ENCODE measurements around the gene DAO.
"Not testable (repeated sequence)": the region's sequence is repeated elsewhere in the genome, so short reads cannot be mapped to it uniquely, and the experiment has no call there.

The DAO gene

DNA sequence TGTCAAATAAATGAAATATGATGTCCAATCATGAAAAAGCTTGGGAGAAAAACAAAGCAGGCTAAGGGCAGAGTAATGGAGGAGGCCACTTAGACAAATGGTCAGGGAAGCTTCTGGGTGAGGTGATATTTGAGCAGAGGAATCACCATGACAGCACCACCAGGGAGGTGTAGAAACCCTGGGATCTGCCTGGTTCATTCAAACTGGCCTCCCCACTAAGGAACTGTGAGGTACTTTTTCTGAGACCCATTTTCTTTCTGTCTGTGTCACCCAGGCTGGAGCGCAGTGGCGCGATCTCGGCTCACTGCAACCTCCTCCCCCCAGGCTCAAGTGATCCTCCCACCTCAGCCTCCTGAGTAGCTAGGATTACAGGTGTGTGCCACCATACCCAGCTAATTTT lies 14.7 kb upstream of the DAO start (continued):
- TF ChIP-seq, protein P1, sequence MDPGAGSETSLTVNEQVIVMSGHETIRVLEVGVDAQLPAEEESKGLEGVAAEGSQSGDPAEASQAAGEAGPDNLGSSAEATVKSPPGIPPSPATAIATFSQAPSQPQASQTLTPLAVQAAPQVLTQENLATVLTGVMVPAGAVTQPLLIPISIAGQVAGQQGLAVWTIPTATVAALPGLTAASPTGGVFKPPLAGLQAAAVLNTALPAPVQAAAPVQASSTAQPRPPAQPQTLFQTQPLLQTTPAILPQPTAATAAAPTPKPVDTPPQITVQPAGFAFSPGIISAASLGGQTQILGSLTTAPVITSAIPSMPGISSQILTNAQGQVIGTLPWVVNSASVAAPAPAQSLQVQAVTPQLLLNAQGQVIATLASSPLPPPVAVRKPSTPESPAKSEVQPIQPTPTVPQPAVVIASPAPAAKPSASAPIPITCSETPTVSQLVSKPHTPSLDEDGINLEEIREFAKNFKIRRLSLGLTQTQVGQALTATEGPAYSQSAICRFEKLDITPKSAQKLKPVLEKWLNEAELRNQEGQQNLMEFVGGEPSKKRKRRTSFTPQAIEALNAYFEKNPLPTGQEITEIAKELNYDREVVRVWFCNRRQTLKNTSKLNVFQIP (CRISPR knock-in tag; IDR thresholded peaks at IDR 0.05; ENCODE audit: borderline replicate concordance, low read depth) = no peak
- no peak for TF ChIP-seq TOX (CRISPR knock-in tag; IDR thresholded peaks at IDR 0.05; ENCODE audit: borderline replicate concordance)
- TF ChIP-seq ZNF565 (CRISPR knock-in tag; conservative IDR thresholded peaks at IDR 0.05; ENCODE audit: low read depth) = no peak

DNA sequence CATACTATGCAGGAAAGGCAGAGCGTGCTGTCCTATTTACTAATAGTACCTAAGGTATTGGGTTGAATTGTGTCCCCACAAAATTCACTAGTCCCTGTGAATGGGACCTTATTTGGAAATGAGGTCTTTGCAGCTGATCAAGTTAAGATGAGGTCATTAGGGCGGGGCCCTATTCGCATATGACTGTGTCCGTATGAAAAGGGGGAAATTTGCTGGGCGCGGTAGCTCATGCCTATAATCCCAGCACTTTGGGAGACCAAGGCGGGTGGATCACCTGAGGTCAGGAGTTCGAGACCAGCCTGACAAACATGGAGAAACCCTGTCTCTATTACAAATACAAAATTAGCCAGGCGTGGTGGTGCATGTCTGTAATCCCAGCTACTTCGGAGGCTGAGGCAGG lies 13.8 kb upstream of the DAO start:
- not testable (repeated sequence) for ATAC-seq

DNA sequence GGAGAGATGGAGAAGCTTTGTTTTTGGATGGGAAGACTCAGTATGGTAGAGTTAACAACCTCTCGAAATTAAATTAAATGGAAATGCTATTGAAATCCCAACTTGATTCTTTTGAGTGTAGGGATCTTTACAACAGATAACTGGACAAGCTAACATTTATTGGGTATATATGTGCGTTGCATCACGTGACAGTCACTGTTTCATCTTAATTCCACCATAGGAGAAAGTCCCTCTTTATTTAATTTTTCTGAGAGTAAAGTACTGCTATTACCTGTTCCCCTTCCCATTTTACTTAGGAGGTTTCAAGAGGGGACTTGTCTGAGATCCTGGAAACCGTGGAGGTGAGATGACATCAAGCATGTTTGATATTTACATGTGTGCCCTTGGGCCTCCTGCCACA lies 11.1 kb upstream of the DAO start:
- TF ChIP-seq RARB (CRISPR knock-in tag; IDR thresholded peaks at IDR 0.05) = no peak
- no peak for TF ChIP-seq ZC3H10 (CRISPR knock-in tag; IDR thresholded peaks at IDR 0.05)
- no peak for TF ChIP-seq PPARA (CRISPR knock-in tag; IDR thresholded peaks at IDR 0.05; ENCODE audit: borderline replicate concordance)
- TF ChIP-seq ZFP3 (CRISPR knock-in tag; IDR thresholded peaks at IDR 0.05) = no peak
- TF ChIP-seq ZFP30 (CRISPR knock-in tag; IDR thresholded peaks at IDR 0.05) = no peak
- TF ChIP-seq TCF4 (CRISPR knock-in tag; IDR thresholded peaks at IDR 0.05; ENCODE audit: borderline replicate concordance) = no peak
- no peak for TF ChIP-seq ZNF565 (CRISPR knock-in tag; conservative IDR thresholded peaks at IDR 0.05; ENCODE audit: low read depth)
- TF ChIP-seq TOX (CRISPR knock-in tag; IDR thresholded peaks at IDR 0.05; ENCODE audit: borderline replicate concordance) = no peak
- TF ChIP-seq ESRRG (CRISPR knock-in tag; IDR thresholded peaks at IDR 0.05) = no peak
- no peak for TF ChIP-seq SNAI2 (CRISPR knock-in tag; IDR thresholded peaks at IDR 0.05)
- TF ChIP-seq OSR1 (CRISPR knock-in tag; IDR thresholded peaks at IDR 0.05) = no peak
- TF ChIP-seq, protein P1 (CRISPR knock-in tag; IDR thresholded peaks at IDR 0.05; ENCODE audit: borderline replicate concordance, low read depth) = no peak
- no peak for TF ChIP-seq ZNF8 (CRISPR knock-in tag; IDR thresholded peaks at IDR 0.05)
- TF ChIP-seq BACH2 (CRISPR knock-in tag; IDR thresholded peaks at IDR 0.05; ENCODE audit: borderline replicate concordance) = no peak
- no peak for TF ChIP-seq CSDC2 (CRISPR knock-in tag; IDR thresholded peaks at IDR 0.05)
- TF ChIP-seq, protein P2, sequence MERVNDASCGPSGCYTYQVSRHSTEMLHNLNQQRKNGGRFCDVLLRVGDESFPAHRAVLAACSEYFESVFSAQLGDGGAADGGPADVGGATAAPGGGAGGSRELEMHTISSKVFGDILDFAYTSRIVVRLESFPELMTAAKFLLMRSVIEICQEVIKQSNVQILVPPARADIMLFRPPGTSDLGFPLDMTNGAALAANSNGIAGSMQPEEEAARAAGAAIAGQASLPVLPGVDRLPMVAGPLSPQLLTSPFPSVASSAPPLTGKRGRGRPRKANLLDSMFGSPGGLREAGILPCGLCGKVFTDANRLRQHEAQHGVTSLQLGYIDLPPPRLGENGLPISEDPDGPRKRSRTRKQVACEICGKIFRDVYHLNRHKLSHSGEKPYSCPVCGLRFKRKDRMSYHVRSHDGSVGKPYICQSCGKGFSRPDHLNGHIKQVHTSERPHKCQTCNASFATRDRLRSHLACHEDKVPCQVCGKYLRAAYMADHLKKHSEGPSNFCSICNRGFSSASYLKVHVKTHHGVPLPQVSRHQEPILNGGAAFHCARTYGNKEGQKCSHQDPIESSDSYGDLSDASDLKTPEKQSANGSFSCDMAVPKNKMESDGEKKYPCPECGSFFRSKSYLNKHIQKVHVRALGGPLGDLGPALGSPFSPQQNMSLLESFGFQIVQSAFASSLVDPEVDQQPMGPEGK (CRISPR knock-in tag; IDR thresholded peaks at IDR 0.05; ENCODE audit: borderline replicate concordance) = no peak
- TF ChIP-seq ZNF70 (CRISPR knock-in tag; IDR thresholded peaks at IDR 0.05) = no peak
- TF ChIP-seq ISL1 (CRISPR knock-in tag; IDR thresholded peaks at IDR 0.05) = no peak
- TF ChIP-seq GLIS3 (CRISPR knock-in tag; IDR thresholded peaks at IDR 0.05) = no peak
- no peak for ATAC-seq

DNA sequence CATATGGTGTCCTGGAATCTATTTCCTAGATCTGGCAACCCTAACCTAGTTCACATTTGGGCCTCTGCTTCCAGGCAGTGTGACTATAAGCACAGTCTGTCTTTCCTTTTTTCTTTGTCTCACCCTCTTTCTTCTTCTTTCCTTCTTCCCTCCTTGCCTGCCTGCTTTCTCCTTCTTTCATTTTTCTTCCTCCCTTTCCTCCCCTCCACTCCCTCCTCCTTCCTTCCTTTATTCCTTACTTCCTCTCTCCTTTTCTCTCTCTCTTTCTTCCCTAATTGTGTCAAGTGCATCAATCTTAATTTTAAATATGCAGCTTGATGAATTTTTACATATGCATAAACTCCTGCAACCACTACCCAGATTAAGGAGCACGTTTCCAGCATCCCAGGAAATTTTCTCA lies 4.6 kb upstream of the DAO start:
- TF ChIP-seq ZNF70 (CRISPR knock-in tag; IDR thresholded peaks at IDR 0.05) (no peak), PPARA (CRISPR knock-in tag; IDR thresholded peaks at IDR 0.05; ENCODE audit: borderline replicate concordance) (no peak), CSDC2 (CRISPR knock-in tag; IDR thresholded peaks at IDR 0.05) (no peak), TOX (CRISPR knock-in tag; IDR thresholded peaks at IDR 0.05; ENCODE audit: borderline replicate concordance) (no peak), ZNF565 (CRISPR knock-in tag; conservative IDR thresholded peaks at IDR 0.05; ENCODE audit: low read depth) (no peak), TCF4 (CRISPR knock-in tag; IDR thresholded peaks at IDR 0.05; ENCODE audit: borderline replicate concordance) (no peak), ARNTL (CRISPR knock-in tag; IDR thresholded peaks at IDR 0.05; ENCODE audit: borderline replicate concordance, low read depth) (no peak)
- TF ChIP-seq, protein P3, sequence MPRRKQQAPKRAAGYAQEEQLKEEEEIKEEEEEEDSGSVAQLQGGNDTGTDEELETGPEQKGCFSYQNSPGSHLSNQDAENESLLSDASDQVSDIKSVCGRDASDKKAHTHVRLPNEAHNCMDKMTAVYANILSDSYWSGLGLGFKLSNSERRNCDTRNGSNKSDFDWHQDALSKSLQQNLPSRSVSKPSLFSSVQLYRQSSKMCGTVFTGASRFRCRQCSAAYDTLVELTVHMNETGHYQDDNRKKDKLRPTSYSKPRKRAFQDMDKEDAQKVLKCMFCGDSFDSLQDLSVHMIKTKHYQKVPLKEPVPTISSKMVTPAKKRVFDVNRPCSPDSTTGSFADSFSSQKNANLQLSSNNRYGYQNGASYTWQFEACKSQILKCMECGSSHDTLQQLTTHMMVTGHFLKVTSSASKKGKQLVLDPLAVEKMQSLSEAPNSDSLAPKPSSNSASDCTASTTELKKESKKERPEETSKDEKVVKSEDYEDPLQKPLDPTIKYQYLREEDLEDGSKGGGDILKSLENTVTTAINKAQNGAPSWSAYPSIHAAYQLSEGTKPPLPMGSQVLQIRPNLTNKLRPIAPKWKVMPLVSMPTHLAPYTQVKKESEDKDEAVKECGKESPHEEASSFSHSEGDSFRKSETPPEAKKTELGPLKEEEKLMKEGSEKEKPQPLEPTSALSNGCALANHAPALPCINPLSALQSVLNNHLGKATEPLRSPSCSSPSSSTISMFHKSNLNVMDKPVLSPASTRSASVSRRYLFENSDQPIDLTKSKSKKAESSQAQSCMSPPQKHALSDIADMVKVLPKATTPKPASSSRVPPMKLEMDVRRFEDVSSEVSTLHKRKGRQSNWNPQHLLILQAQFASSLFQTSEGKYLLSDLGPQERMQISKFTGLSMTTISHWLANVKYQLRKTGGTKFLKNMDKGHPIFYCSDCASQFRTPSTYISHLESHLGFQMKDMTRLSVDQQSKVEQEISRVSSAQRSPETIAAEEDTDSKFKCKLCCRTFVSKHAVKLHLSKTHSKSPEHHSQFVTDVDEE (CRISPR knock-in tag; IDR thresholded peaks at IDR 0.05) = no peak
- TF ChIP-seq, protein P1 (CRISPR knock-in tag; IDR thresholded peaks at IDR 0.05; ENCODE audit: borderline replicate concordance, low read depth) = no peak
- ATAC-seq = no peak

Measured in SK-N-SH treated with all-trans-retinoic acid at 6 μM for 48 hours (cell line).